ENCODE data around the gene RPS6KA5. TPM values are rescaled to one million over a fixed set of nuclear protein-coding genes. Genes with fewer than 3 reads are reported as not detected.

The RPS6KA5 gene
- total RNA-seq, 1 donor from 2014 or later, result 8.0 TPM

DNA sequence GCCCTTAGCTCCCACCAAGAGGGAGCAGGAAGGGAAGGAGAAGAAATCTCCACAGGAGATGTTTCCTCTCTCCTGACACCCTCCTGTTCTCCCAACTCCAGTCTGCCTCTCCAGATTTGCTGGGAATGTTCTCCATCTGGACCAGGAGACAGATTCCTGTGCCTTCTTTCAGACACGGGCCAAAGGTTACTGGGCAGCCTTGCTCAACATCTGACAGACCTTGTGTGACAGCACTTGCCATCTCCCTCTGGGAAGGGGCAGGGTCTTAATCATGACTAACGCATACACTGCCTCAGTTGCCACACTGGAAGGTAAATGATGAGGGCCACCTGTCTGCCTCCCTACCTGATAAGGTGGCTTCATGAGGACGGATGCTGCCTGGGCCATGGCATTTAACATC lies 241.7 kb downstream of the RPS6KA5 start:
- DNase-seq, result no peak
- Histone ChIP-seq H3K9me3 (peaks cover 4% of the 10 kb centered on the region), H3K4me3 (no peak overlapping the region), H3K27me3 (no peaks in the 10 kb centered on the region), H3K27ac (no peak overlapping the region), H3K36me3 (no peaks in the 10 kb centered on the region), H3K4me1 (peaks cover 7% of the 10 kb centered on the region)
- no peak for ATAC-seq
- TF ChIP-seq, protein P1, sequence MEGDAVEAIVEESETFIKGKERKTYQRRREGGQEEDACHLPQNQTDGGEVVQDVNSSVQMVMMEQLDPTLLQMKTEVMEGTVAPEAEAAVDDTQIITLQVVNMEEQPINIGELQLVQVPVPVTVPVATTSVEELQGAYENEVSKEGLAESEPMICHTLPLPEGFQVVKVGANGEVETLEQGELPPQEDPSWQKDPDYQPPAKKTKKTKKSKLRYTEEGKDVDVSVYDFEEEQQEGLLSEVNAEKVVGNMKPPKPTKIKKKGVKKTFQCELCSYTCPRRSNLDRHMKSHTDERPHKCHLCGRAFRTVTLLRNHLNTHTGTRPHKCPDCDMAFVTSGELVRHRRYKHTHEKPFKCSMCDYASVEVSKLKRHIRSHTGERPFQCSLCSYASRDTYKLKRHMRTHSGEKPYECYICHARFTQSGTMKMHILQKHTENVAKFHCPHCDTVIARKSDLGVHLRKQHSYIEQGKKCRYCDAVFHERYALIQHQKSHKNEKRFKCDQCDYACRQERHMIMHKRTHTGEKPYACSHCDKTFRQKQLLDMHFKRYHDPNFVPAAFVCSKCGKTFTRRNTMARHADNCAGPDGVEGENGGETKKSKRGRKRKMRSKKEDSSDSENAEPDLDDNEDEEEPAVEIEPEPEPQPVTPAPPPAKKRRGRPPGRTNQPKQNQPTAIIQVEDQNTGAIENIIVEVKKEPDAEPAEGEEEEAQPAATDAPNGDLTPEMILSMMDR (IDR thresholded peaks at IDR 0.05), result no peak
- intact Hi-C loops (cut with DNase I), result no loop called here

DNA sequence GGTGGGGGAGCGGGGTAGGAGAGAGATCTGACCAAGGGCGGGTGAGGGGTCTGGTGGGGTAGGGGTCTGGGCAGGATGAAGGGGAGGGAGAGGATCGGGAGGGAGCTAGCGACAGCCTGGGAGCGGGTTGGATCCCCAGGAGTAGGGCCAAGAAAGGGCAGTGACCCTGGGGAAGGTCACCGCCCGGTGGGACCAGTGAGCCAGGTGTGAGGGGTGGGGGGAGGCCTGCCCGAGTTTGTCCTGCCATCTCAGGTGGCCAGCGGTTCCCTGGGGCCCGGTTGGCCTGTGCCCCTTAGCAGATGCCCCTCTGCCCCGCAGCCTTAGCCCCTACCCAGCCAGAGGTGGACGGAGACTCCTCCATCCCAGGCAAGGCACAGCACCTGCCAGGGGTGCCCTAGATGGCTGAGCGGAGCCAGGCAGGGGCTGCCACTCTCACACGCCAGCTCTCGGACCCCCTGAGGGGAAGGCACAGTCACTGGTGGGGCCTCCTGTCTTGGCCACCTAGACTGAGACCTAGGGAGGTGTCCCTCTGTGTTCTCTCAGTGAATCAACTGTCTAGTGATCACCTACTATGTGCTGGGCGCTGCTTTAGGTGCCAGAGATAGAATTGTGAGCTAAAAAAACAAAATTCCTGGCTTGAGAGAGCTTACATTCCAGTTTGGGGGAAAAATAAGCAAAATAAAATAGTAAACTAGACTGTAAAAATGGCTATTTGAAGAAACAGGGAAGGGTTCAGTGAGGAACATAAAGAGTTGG lies 243.6 kb downstream of the RPS6KA5 start:
- no peak for DNase-seq
- Histone ChIP-seq H3K4me3 (no peak overlapping the region), H3K27me3 (no peaks in the 10 kb centered on the region), H3K36me3 (no peaks in the 10 kb centered on the region), H3K9me3 (no peaks in the 10 kb centered on the region), H3K4me1 (peaks cover 7% of the 10 kb centered on the region), H3K27ac (no peak overlapping the region)
- TF ChIP-seq, protein P1 (IDR thresholded peaks at IDR 0.05), result no peak
- ATAC-seq, result peak; percentile 2
- intact Hi-C loops (cut with DNase I), result no loop called here

DNA sequence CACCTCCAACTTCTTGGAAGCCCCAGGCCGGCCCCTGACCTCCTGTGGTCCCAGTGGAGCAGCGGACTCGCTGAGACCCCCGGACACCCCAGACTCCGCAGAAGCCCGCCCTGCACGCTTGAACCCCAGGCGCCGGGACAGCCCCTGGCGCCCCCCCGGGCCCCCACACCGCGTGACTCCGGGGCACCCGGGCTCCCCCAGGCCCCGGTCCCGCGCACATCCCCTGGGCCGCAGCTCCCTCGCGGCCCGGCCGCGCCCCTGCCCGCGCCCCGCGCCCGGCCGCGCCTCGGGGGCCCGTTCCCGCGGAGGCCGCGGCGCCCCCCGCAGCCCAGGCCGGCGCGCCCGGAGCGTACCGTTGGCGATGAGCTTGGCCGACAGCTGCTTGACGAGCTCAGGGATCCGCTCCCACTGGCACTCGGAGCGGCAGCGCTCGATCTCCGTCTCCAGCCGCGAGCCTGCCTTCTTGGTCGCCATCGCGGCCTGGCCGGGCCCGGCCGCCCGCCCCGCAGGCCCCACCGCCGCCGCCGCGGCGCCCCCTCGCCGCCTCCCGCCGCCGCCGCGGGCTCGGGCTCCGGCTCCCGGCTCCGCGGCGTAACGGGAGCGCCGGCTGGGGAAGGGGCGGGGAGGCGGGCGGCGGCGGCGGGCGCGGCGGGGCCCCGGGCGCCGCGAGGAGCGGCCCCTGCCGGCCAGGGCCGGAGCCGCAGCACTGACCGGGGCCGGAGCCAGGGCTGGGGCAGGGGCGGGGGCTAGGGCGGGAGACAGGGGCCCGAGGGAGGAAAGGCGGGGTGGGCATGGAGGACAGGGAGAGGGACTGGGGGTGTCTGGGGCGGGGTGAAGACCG lies 244.4 kb downstream of the RPS6KA5 start, which contains the start of gene TTC7B:
TSS of gene TTC7B (minus strand) at position 609 of the 841 bp plus-strand sequence. CDS start at position 474, 135 bp downstream.
- Histone ChIP-seq H3K4me1 (peaks cover 7% of the 10 kb centered on the region), H3K4me3 (peak within 1 kb of the TSS; percentile 69), H3K36me3 (no peaks in the 10 kb centered on the region), H3K27ac (no peak within 1 kb of the TSS), H3K9me3 (no peaks in the 10 kb centered on the region), H3K27me3 (no peaks in the 10 kb centered on the region)
- peak; percentile 76 for DNase-seq
- peak; percentile 90 for ATAC-seq
- TF ChIP-seq, protein P1 (IDR thresholded peaks at IDR 0.05), result no peak
- intact Hi-C loops (cut with DNase I), result no loop called here

DNA sequence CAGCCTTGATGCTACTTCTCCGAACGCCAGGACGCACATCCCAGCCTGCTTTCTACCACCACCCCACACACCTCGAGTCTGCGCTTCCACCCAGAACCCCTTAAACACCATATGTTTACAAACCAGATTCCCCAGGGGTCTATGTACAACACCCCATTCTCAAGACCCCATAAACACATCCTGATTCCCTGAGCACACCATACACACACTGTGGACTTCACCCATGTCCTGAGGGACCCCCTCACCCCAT lies 244.9 kb downstream of the RPS6KA5 start:
- Histone ChIP-seq H3K27ac (no peak overlapping the region), H3K4me3 (peak overlapping the region; percentile 69), H3K4me1 (peaks cover 7% of the 10 kb centered on the region), H3K27me3 (no peaks in the 10 kb centered on the region), H3K36me3 (no peaks in the 10 kb centered on the region), H3K9me3 (no peaks in the 10 kb centered on the region)
- ATAC-seq, result no peak
- TF ChIP-seq, protein P1 (IDR thresholded peaks at IDR 0.05), result no peak
- no peak for DNase-seq
- intact Hi-C loops (cut with DNase I), result no loop called here

DNA sequence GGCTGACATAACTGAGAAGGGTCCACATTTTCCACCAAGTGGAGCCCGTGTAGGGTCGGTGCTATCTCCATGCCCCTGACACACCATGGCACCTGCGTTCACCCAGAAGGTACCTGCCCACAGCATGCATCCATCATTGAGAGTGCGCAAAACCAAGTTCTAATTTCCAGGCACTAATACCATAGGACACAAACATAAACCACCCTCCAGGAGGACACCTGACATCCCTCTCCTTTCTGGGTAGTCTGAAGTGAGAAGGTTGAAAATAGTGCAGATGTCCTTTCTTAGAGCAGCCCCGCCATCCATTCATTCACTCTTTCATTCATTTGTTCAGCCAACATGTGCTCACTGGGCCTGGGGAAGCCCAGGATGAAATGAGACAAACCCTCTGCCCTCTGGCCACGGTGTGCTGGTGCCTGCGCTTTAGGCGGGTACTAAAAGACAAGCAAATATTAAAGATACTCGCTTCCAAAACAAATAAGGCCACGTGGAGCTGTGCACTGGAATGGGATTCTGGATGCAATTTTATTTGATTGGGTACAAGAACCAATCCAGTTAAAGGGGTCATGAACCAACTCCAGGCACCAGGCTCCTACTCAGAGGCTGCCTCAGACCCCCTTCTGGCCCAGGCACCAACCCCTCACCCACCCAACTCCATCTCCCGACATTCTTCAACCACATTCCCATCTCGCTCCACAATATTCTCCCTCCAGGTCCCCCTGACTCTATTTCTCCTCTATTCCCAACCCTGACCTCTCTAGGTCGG lies 245.5 kb downstream of the RPS6KA5 start:
- TF ChIP-seq, protein P1 (IDR thresholded peaks at IDR 0.05), result no peak
- ATAC-seq (no peak), DNase-seq (no peak)
- intact Hi-C loops (cut with DNase I), result no loop called here
- Histone ChIP-seq H3K27ac (no peak overlapping the region), H3K36me3 (no peaks in the 10 kb centered on the region), H3K27me3 (no peaks in the 10 kb centered on the region), H3K4me1 (peaks cover 7% of the 10 kb centered on the region), H3K4me3 (peak overlapping the region; percentile 69), H3K9me3 (no peaks in the 10 kb centered on the region)
